Stimulated activated CD8-positive, alpha-beta memory T cell treated with anti-CD3 and anti-CD28 coated beads, Interleukin-12 subunit alpha, Interleukin-12 subunit beta, amount 100 ng/mL, for 1 hour (primary cell): ENCODE data around the gene FGGY.

Experiments used
- DNase-seq: peaks from one replicate; pipeline ENCODE4 v3.0.0-alpha.2; 2020; ENCODE audit warnings: low read depth

FGGY gene

GRCh38 chr1:59680044-59680443 is 383.1 kb downstream of the FGGY start:
- DNase-seq: no peak

GRCh38 chr1:59682396-59683080 is 385.6 kb downstream of the FGGY start:
- no peak for DNase-seq

GRCh38 chr1:59683197-59683596 is 386.3 kb downstream of the FGGY start:
- DNase-seq: no peak

GRCh38 chr1:59684698-59685097 is 387.8 kb downstream of the FGGY start:
- no peak for DNase-seq

GRCh38 chr1:59685101-59685500 is 388.2 kb downstream of the FGGY start:
- no peak for DNase-seq

- no peak for DNase-seq
Observed at GRCh38 chr1:59685666-59686065, 388.8 kb downstream of the FGGY start.

GRCh38 chr1:59686170-59686569 is 389.3 kb downstream of the FGGY start:
- no peak for DNase-seq

- no peak for DNase-seq
Observed at GRCh38 chr1:59686574-59686973, 389.7 kb downstream of the FGGY start.

- no peak for DNase-seq
Observed at GRCh38 chr1:59687081-59687480, 390.2 kb downstream of the FGGY start.

GRCh38 chr1:59688976-59689375 is 392.1 kb downstream of the FGGY start:
- DNase-seq: no peak

GRCh38 chr1:59689730-59690129 is 392.8 kb downstream of the FGGY start:
- DNase-seq: no peak

GRCh38 chr1:59690171-59690930 is 393.5 kb downstream of the FGGY start:
- no peak for DNase-seq

- no peak for DNase-seq
Observed at GRCh38 chr1:59691261-59691660, 394.4 kb downstream of the FGGY start.

GRCh38 chr1:59692591-59692990 is 395.7 kb downstream of the FGGY start:
- DNase-seq: no peak

GRCh38 chr1:59693406-59693805 is 396.5 kb downstream of the FGGY start:
- no peak for DNase-seq

GRCh38 chr1:59695252-59695651 is 398.4 kb downstream of the FGGY start:
- no peak for DNase-seq

GRCh38 chr1:59696421-59697115 is 399.7 kb downstream of the FGGY start:
- no peak for DNase-seq

GRCh38 chr1:59697150-59697800 is 400.4 kb downstream of the FGGY start:
- DNase-seq: no peak

- no peak for DNase-seq
Observed at GRCh38 chr1:59698386-59698785, 401.5 kb downstream of the FGGY start.

- DNase-seq: no peak
Observed at GRCh38 chr1:59699227-59699847, 402.4 kb downstream of the FGGY start.

GRCh38 chr1:59701376-59701775 is 404.5 kb downstream of the FGGY start:
- no peak for DNase-seq
